HG02678 (cell line): ENCODE results near the gene SGPL1.

ENCODE experiments used
- ATAC-seq: cut with Tn5 transposase; IDR thresholded peaks from one replicate; pipeline ENCODE4 v1.9.1; 2021; ENCODE audit warnings: mild to moderate bottlenecking, moderate library complexity; ENCODE audit not compliant: unreplicated experiment

SGPL1 gene

GRCh38 chr10:70807556-70807955 is 8.2 kb upstream of the SGPL1 start:
- ATAC-seq: no peak

- ATAC-seq: no peak
These were observed 6.6 kb upstream of the SGPL1 start for GRCh38 chr10:70809011-70809611.

GRCh38 chr10:70809726-70810125 is 6.0 kb upstream of the SGPL1 start:
- ATAC-seq: no peak

- no peak for ATAC-seq
These were observed 4.8 kb upstream of the SGPL1 start for GRCh38 chr10:70810967-70811366.

GRCh38 chr10:70811881-70812280 is 3.9 kb upstream of the SGPL1 start:
- ATAC-seq: no peak

- no peak for ATAC-seq
These were observed 2.9 kb upstream of the SGPL1 start for GRCh38 chr10:70812814-70813213.

- no peak for ATAC-seq
These were observed 1.6 kb upstream of the SGPL1 start for GRCh38 chr10:70814126-70814525.

- peak; percentile 49 for ATAC-seq
These were observed 609 bp downstream of the SGPL1 start for GRCh38 chr10:70816220-70816894.

GRCh38 chr10:70820976-70821750 is 5.4 kb downstream of the SGPL1 start:
- no peak for ATAC-seq

GRCh38 chr10:70822076-70822820 is 6.5 kb downstream of the SGPL1 start:
- ATAC-seq: no peak

- ATAC-seq: no peak
These were observed 11.5 kb downstream of the SGPL1 start for GRCh38 chr10:70827086-70827757.

- no peak for ATAC-seq
These were observed 13.2 kb downstream of the SGPL1 start for GRCh38 chr10:70828923-70829322.

GRCh38 chr10:70829543-70829942 is 13.8 kb downstream of the SGPL1 start:
- no peak for ATAC-seq

GRCh38 chr10:70830164-70830563 is 14.4 kb downstream of the SGPL1 start:
- ATAC-seq: no peak

- ATAC-seq: no peak
These were observed 16.5 kb downstream of the SGPL1 start for GRCh38 chr10:70832221-70832620.

GRCh38 chr10:70832852-70833528 is 17.2 kb downstream of the SGPL1 start:
- ATAC-seq: no peak

- no peak for ATAC-seq
These were observed 17.9 kb downstream of the SGPL1 start for GRCh38 chr10:70833601-70834000.

GRCh38 chr10:70834021-70834420 is 18.3 kb downstream of the SGPL1 start:
- no peak for ATAC-seq

- ATAC-seq: no peak
These were observed 18.8 kb downstream of the SGPL1 start for GRCh38 chr10:70834441-70835151.

- ATAC-seq: no peak
These were observed 20.6 kb downstream of the SGPL1 start for GRCh38 chr10:70836319-70836718.
